ENCODE results near the gene TDRD10. TPM values are rescaled to one million over a fixed set of nuclear protein-coding genes. Genes with fewer than 3 reads are reported as not detected.

TDRD10 gene
- total and polyA plus RNA-seq, 2 of the 4 experiments (the other 2 are of a cell fraction): not detected

- no peak for TF ChIP-seq MAZ (IDR thresholded peaks at IDR 0.05; ENCODE audit: borderline replicate concordance, low read depth, low read length)
- no peak for TF ChIP-seq NFE2L2 (IDR thresholded peaks at IDR 0.05; ENCODE audit: low read depth, low read length)
- no peak for TF ChIP-seq ELK1 (IDR thresholded peaks at IDR 0.05; ENCODE audit: borderline replicate concordance, low read depth, low read length)
- no peak for TF ChIP-seq USF2 (IDR thresholded peaks at IDR 0.05; ENCODE audit: low read depth, low read length)
- no peak for TF ChIP-seq CEBPB (IDR thresholded peaks at IDR 0.05; ENCODE audit: low read depth, low read length)
- TF ChIP-seq MXI1 (IDR thresholded peaks at IDR 0.05; ENCODE audit: borderline replicate concordance, low read depth, low read length): no peak
- TF ChIP-seq RCOR1 (IDR thresholded peaks at IDR 0.05; ENCODE audit: insufficient replicate concordance, low read length): no peak
- no peak for TF ChIP-seq CHD1 (IDR thresholded peaks at IDR 0.05; ENCODE audit: low read depth, low read length)
- TF ChIP-seq RAD21 (IDR thresholded peaks at IDR 0.05; ENCODE audit: low read length): no peak
- TF ChIP-seq RFX5 (IDR thresholded peaks at IDR 0.05; ENCODE audit: low read depth, low read length): no peak
- no peak for TF ChIP-seq CTCF (conservative IDR thresholded peaks at IDR 0.05; ENCODE audit: low read depth, low read length)
- no peak for TF ChIP-seq SMC3 (IDR thresholded peaks at IDR 0.05; ENCODE audit: low read depth, low read length)
- TF ChIP-seq FOS (IDR thresholded peaks at IDR 0.05; ENCODE audit: low read depth, low read length): no peak
- TF ChIP-seq BHLHE40 (IDR thresholded peaks at IDR 0.05; ENCODE audit: low read depth, low read length): no peak
- TF ChIP-seq POLR2A (IDR thresholded peaks at IDR 0.05; ENCODE audit: low read depth, low read length): no peak
- no peak for TF ChIP-seq MAFK (IDR thresholded peaks at IDR 0.05; ENCODE audit: low read depth, low read length)
- Histone ChIP-seq H4K91ac (ENCODE audit: insufficient read depth, low read depth, low read length) (no peak overlapping the region), H4K5ac (ENCODE audit: low read depth, low read length) (no peak overlapping the region), H3K9ac (ENCODE audit: low read depth, low read length) (no peak overlapping the region), H3K4me3 (ENCODE audit: insufficient read depth, low read depth, low read length) (no peak overlapping the region), H3K56ac (ENCODE audit: extremely low read depth, insufficient read depth, low read length) (no peak overlapping the region), H2BK120ac (ENCODE audit: low read depth, low read length) (no peak overlapping the region), H3K18ac (ENCODE audit: low read depth, low read length) (no peak overlapping the region), H2BK5ac (ENCODE audit: low read depth, low read length, poor library complexity, severe bottlenecking) (no peak overlapping the region), H3K4me2 (ENCODE audit: low read depth, low read length) (no peak overlapping the region), H3K9me1 (ENCODE audit: insufficient read depth, low read length) (peaks cover 6% of the 10 kb centered on the region; the same call in 1 of the 2 replicates), H3K27me3 (ENCODE audit: control insufficient read depth, insufficient read depth, low read length) (no peaks in the 10 kb centered on the region; the same call in 1 of the 2 replicates), H2BK20ac (ENCODE audit: low read depth, low read length) (no peak overlapping the region), H3K4me1 (ENCODE audit: control insufficient read depth, insufficient read depth, low read length) (no peaks in the 10 kb centered on the region; the same call in 1 of the 2 replicates), H3K14ac (replicated peaks; ENCODE audit: low read depth, low read length) (no peak overlapping the region), H3K9me3 (ENCODE audit: control insufficient read depth, insufficient read depth, low read length) (no peaks in the 10 kb centered on the region), H3K4ac (ENCODE audit: low read depth, low read length) (no peak overlapping the region; the same call in 1 of the 2 replicates), H2BK15ac (ENCODE audit: low read depth, low read length) (no peak overlapping the region), H4K20me1 (ENCODE audit: insufficient read depth, low read length) (no peaks in the 10 kb centered on the region), H2AFZ (replicated peaks; ENCODE audit: low read length, poor library complexity) (no peak overlapping the region), H3K79me1 (ENCODE audit: low read depth in 1 of 2, low read length in 2 of 2) (no peaks in the 10 kb centered on the region), H3K27ac (ENCODE audit: insufficient read depth, low read length) (no peak overlapping the region), H4K8ac (ENCODE audit: low read depth in 2 of 2, low read length in 2 of 2) (no peak overlapping the region), H2AK9ac (replicated peaks; ENCODE audit: low read depth, low read length, poor library complexity) (no peak overlapping the region), H2AK5ac (ENCODE audit: low read depth, low read length) (no peak overlapping the region), H3K23ac (ENCODE audit: low read depth, low read length) (no peak overlapping the region), H3K36me3 (ENCODE audit: control insufficient read depth, insufficient read depth, low read length) (no peaks in the 10 kb centered on the region)
- intact Hi-C loops (cut with micrococcal nuclease) (loop anchor here (2.0 to 10.0 kb wide), 3 partner anchors 71 to 607 kb away; no protein-coding TSS in a partner anchor), in situ Hi-C loops (cut with MboI; ENCODE audit: low sequenced_read_pairs) (no loop called here), dilution Hi-C loops (cut with HindIII; ENCODE audit: low sequenced_read_pairs, unreplicated experiment) (no loop called here)
- POLR2A ChIA-PET (ENCODE audit: unreplicated experiment): no interaction called here
- no TSS peak for BruUV-seq (replicated peaks)
- CTCF ChIA-PET: interaction anchor here (2.0 kb wide), 1 partner anchor 69 kb away, joined by 14 read pairs; no protein-coding TSS in a partner anchor
- no CpG with 5 or more reads among the region's 8 CpGs for WGBS, 2 experiments (ENCODE audit: extremely low coverage in 2 of 2, insufficient read length in 1 of 2)
- no peak for DNase-seq
- ATAC-seq (ENCODE audit: low read depth): no peak
These were observed 24.0 kb upstream of the TDRD10 start for GRCh38 chr1:154478013-154478412.

All from IMR-90 (cell line).